Measurements from ENCODE around the gene PIP5K1B. TPM values are rescaled to one million over a fixed set of nuclear protein-coding genes. Genes with fewer than 3 reads are reported as not detected.

The PIP5K1B gene
- total and polyA plus RNA-seq, 2 of the 13 experiments (the other 11 are each of a cell fraction or from before 2014, with no cell fraction given), result 15.8 to 17.5 TPM

DNA sequence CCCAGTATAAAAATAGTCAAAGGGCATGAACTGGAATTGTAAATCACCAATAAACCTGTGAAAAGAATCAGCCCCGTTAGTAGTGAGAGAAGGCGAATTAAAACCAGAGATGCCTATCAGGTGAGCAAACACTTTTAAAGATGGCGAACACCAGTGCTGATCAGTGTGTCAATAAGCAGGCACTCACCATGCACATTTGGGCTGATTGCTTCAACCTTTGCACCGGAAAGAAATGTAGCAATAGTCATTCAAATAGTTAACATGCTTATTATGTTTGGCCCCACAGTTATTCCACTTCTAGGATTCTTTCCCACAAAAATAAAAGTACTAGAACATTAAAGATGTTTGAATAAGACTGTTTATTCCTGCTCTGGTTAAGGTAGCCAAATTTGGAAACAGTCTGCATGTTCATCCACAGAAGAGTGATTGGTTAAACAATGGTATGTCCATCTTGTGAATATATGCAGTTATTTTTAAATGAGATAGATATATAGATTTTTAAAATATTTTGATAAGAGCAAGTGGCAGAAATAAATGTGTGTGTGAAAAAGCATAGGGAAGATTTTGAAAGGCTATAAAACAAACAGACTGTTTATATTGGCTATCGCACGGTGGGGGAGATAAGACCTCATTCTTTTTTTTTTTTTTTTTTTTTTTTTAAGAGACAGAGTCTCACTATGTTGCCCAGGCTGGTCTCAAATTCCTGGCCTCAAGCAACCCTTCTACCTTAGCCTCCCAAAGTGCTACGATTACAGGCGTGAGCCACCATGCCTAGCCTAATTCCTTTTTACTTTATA lies 112.2 kb downstream of the PIP5K1B start (continued):
- TF ChIP-seq, protein P1, sequence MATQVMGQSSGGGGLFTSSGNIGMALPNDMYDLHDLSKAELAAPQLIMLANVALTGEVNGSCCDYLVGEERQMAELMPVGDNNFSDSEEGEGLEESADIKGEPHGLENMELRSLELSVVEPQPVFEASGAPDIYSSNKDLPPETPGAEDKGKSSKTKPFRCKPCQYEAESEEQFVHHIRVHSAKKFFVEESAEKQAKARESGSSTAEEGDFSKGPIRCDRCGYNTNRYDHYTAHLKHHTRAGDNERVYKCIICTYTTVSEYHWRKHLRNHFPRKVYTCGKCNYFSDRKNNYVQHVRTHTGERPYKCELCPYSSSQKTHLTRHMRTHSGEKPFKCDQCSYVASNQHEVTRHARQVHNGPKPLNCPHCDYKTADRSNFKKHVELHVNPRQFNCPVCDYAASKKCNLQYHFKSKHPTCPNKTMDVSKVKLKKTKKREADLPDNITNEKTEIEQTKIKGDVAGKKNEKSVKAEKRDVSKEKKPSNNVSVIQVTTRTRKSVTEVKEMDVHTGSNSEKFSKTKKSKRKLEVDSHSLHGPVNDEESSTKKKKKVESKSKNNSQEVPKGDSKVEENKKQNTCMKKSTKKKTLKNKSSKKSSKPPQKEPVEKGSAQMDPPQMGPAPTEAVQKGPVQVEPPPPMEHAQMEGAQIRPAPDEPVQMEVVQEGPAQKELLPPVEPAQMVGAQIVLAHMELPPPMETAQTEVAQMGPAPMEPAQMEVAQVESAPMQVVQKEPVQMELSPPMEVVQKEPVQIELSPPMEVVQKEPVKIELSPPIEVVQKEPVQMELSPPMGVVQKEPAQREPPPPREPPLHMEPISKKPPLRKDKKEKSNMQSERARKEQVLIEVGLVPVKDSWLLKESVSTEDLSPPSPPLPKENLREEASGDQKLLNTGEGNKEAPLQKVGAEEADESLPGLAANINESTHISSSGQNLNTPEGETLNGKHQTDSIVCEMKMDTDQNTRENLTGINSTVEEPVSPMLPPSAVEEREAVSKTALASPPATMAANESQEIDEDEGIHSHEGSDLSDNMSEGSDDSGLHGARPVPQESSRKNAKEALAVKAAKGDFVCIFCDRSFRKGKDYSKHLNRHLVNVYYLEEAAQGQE (IDR thresholded peaks at IDR 0.05; ENCODE audit: borderline replicate concordance in 1 of 2, low read depth in 1 of 2, low read length in 2 of 2), result no peak
- TF ChIP-seq, protein P2, sequence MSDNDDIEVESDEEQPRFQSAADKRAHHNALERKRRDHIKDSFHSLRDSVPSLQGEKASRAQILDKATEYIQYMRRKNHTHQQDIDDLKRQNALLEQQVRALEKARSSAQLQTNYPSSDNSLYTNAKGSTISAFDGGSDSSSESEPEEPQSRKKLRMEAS (IDR thresholded peaks at IDR 0.05), result no peak
- TF ChIP-seq MTA3 (CRISPR knock-in tag; IDR thresholded peaks at IDR 0.05) (no peak), FOXO1 (CRISPR knock-in tag; IDR thresholded peaks at IDR 0.05) (peak; percentile 71), ZNF703 (CRISPR knock-in tag; IDR thresholded peaks at IDR 0.05; ENCODE audit: borderline replicate concordance) (no peak), PLRG1 (conservative IDR thresholded peaks at IDR 0.05) (no peak), RAD51 (IDR thresholded peaks at IDR 0.05; ENCODE audit: borderline replicate concordance) (no peak), ZNF496 (CRISPR knock-in tag; IDR thresholded peaks at IDR 0.05; ENCODE audit: insufficient replicate concordance) (no peak), PHF8 (CRISPR knock-in tag; IDR thresholded peaks at IDR 0.05) (no peak), ARNT (IDR thresholded peaks at IDR 0.05) (no peak), NPAS2 (CRISPR knock-in tag; IDR thresholded peaks at IDR 0.05; ENCODE audit: borderline replicate concordance) (no peak), ZNF317 (CRISPR knock-in tag; IDR thresholded peaks at IDR 0.05) (0 out of 2 replicates have a peak, but pooled peaks have one; percentile 35)
- TF ChIP-seq, protein P3, sequence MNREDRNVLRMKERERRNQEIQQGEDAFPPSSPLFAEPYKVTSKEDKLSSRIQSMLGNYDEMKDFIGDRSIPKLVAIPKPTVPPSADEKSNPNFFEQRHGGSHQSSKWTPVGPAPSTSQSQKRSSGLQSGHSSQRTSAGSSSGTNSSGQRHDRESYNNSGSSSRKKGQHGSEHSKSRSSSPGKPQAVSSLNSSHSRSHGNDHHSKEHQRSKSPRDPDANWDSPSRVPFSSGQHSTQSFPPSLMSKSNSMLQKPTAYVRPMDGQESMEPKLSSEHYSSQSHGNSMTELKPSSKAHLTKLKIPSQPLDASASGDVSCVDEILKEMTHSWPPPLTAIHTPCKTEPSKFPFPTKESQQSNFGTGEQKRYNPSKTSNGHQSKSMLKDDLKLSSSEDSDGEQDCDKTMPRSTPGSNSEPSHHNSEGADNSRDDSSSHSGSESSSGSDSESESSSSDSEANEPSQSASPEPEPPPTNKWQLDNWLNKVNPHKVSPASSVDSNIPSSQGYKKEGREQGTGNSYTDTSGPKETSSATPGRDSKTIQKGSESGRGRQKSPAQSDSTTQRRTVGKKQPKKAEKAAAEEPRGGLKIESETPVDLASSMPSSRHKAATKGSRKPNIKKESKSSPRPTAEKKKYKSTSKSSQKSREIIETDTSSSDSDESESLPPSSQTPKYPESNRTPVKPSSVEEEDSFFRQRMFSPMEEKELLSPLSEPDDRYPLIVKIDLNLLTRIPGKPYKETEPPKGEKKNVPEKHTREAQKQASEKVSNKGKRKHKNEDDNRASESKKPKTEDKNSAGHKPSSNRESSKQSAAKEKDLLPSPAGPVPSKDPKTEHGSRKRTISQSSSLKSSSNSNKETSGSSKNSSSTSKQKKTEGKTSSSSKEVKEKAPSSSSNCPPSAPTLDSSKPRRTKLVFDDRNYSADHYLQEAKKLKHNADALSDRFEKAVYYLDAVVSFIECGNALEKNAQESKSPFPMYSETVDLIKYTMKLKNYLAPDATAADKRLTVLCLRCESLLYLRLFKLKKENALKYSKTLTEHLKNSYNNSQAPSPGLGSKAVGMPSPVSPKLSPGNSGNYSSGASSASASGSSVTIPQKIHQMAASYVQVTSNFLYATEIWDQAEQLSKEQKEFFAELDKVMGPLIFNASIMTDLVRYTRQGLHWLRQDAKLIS (CRISPR knock-in tag; IDR thresholded peaks at IDR 0.05), result no peak
- TF ChIP-seq, protein P4, sequence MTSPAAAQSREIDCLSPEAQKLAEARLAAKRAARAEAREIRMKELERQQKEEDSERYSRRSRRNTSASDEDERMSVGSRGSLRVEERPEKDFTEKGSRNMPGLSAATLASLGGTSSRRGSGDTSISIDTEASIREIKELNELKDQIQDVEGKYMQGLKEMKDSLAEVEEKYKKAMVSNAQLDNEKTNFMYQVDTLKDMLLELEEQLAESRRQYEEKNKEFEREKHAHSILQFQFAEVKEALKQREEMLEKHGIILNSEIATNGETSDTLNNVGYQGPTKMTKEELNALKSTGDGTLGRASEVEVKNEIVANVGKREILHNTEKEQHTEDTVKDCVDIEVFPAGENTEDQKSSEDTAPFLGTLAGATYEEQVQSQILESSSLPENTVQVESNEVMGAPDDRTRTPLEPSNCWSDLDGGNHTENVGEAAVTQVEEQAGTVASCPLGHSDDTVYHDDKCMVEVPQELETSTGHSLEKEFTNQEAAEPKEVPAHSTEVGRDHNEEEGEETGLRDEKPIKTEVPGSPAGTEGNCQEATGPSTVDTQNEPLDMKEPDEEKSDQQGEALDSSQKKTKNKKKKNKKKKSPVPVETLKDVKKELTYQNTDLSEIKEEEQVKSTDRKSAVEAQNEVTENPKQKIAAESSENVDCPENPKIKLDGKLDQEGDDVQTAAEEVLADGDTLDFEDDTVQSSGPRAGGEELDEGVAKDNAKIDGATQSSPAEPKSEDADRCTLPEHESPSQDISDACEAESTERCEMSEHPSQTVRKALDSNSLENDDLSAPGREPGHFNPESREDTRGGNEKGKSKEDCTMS (CRISPR knock-in tag; conservative IDR thresholded peaks at IDR 0.05), result no peak
- TF ChIP-seq, protein P5, sequence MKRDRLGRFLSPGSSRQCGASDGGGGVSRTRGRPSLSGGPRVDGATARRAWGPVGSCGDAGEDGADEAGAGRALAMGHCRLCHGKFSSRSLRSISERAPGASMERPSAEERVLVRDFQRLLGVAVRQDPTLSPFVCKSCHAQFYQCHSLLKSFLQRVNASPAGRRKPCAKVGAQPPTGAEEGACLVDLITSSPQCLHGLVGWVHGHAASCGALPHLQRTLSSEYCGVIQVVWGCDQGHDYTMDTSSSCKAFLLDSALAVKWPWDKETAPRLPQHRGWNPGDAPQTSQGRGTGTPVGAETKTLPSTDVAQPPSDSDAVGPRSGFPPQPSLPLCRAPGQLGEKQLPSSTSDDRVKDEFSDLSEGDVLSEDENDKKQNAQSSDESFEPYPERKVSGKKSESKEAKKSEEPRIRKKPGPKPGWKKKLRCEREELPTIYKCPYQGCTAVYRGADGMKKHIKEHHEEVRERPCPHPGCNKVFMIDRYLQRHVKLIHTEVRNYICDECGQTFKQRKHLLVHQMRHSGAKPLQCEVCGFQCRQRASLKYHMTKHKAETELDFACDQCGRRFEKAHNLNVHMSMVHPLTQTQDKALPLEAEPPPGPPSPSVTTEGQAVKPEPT (CRISPR knock-in tag; IDR thresholded peaks at IDR 0.05; ENCODE audit: low read depth), result no peak
- TF ChIP-seq, protein P6, sequence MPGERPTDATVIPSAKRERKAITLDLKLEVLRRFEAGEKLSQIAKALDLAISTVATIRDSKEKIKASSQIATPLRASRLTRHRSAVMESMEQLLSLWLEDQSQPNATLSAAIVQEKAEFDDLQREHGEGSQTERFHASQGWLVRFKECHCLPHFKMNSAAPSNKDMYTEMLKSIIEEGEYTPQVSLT (CRISPR knock-in tag; IDR thresholded peaks at IDR 0.05; ENCODE audit: borderline replicate concordance, low read depth), result no peak
